HG03521 (cell line): ENCODE measurements around the gene UBE2D2.
A peak's percentile ranks its signal among the peaks of the same experiment; 100 is the strongest.

Experiments used
- ATAC-seq: cut with Tn5 transposase; IDR thresholded peaks from one replicate; pipeline ENCODE4 v1.9.1; 2021; ENCODE audit warnings: mild to moderate bottlenecking, moderate library complexity; ENCODE audit not compliant: unreplicated experiment

The UBE2D2 gene

DNA sequence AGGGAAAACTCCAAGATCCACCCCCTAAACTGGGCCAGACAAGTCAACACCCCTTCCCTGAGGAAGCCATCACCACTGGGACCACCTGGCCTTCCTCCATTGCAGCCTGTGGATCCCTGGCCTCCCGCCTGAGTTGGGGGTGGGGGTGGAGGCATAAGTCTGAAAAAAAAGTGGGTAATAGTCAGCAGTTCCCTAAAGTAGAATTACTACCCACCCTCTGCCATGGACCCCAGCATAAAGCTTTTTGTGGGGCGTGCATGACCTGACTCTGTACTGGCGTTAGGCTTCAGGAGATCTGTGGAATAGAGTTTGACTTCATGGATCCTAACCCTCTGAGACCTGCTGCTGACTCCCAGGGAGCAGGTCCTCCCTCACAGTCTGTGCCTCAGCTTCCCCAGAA is 85.0 kb downstream of the UBE2D2 start:
- ATAC-seq = no peak

DNA sequence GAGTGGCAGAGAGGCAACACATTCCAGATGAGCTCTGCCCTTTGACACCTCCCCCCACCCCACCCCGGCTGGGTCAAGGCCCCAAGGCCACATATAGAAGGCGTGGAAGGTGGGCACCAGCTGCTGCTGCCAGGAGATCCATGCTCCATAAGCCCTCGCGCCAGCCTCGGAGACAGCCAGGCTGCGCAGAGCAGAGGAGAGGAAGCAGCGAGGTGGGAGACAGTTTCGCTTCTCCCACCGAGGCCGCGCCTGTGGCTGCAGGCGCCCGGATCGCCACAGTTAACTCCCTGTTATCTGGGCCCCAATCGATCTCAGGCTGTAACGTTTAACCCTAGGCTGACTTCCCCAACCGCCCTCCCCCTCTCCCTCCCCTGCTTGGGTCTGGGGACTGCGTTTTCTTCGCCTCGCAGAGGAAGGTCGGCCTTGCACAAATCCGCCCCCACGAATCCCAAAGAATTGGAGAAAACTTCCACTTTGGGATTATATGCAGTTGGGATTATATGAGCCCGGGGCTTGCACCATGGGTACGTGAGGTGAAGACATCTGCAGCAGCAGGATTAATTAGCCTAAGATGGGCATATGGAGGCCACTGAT is 85.9 kb downstream of the UBE2D2 start:
- no peak for ATAC-seq

DNA sequence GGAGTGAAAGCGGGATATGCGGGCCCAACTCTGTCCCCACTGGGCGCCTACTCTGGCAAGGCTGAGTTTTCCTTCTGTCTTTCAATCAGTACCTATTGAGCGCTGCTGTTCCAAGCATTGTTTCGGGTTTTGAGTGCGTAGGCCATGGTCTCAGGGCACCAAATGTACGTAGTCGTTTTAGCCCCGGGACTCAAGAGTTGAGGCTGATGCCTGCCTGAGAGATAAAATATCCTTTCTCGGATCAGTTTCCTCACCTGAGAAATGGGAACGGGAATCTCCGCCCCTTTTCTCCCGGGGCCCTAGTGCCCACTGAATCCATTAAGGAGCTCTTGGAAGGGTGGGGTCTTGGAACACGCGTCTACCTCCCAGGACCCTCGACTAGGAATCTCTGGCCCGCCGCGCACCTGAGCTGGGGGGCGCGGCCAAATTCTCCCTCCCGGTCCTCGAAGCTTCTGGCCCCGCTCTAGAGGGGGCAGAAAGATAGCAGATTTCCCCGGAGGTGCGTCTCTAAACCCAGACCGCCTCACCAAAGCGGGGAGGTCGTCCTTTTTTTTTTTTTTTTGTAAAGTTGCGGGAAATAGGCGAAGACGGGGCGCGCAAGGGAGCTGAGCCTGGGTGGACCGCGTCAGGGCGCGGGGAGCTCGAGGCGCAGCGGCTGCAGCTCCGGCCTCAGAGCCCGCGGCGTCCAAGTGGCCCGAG is 86.5 kb downstream of the UBE2D2 start:
- no peak for ATAC-seq

DNA sequence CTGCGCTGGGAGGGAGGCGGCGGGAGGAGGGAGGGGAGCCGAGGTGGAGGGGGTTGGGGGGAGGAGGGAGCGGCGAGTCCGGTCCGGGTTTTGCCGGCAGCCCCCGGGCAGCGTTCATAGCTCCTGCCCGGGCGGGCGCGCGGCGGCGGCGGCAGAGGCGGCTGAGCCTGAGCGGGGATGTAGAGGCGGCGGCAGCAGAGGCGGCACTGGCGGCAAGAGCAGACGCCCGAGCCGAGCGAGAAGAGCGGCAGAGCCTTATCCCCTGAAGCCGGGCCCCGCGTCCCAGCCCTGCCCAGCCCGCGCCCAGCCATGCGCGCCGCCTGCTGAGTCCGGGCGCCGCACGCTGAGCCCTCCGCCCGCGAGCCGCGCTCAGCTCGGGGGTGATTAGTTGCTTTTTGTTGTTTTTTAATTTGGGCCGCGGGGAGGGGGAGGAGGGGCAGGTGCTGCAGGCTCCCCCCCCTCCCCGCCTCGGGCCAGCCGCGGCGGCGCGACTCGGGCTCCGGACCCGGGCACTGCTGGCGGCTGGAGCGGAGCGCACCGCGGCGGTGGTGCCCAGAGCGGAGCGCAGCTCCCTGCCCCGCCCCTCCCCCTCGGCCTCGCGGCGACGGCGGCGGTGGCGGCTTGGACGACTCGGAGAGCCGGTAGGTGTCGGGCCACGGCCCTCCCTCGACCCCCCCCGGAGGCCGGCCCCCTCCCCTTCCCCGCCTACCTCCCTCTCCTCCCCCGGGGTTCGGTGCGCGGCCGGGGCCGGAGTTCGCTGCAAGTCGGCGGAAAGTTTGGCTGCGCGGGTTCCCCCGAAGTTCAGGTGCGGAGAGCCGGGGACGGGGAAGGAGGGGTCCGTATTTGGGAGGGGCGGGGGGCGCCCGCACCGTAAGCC is 87.3 kb downstream of the UBE2D2 start, which contains the start of gene CXXC5:
CXXC5 (plus strand) TSS at position 145 of the 877 bp plus-strand sequence. CDS start 32,175 bp downstream, outside the sequence.
- ATAC-seq = peak; percentile 24

DNA sequence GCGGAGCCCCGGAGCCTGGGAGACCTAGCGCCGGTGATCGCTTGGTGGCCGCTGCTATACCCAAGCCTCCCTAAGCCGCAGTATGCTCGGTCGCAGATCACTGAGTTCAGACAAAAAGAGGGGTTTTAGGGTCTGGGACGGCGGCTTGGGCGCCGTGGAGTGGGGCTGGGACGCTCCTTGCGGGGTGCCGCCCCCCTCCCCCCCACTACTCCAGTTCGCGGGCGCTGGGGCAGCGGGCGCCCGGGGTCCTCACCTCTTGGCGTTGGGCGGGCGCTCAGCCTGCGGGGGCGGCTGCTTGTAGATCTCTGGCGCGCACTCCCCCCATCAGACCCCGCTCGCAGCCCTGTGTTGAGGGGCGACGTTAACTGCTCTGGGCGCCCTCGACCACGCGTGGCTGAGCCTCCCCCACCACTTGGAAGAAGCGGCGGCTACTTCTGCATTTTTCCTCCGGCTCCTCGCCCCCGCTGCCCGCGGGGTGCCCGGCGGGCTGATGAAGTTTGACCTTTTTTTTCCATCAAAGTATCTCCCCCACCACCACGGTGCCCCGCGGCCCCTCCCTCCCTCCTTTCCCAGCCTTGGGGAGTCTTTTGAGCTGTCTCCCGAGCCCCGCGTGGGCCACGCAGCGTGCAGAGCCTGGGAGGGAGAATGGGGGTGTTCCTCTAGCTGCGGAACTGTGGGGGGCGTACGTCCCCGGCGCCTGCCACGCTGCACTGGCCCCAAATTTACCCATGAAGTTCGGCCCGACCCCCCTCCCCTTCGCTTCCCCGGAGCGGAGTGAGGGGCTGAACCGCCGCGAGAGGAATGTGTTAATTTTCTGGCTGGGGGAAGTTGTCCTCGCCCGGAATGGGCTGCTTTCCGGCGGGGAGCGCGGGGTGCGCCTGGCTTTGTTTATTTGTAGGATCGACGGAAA is 88.2 kb downstream of the UBE2D2 start:
- ATAC-seq = no peak

DNA sequence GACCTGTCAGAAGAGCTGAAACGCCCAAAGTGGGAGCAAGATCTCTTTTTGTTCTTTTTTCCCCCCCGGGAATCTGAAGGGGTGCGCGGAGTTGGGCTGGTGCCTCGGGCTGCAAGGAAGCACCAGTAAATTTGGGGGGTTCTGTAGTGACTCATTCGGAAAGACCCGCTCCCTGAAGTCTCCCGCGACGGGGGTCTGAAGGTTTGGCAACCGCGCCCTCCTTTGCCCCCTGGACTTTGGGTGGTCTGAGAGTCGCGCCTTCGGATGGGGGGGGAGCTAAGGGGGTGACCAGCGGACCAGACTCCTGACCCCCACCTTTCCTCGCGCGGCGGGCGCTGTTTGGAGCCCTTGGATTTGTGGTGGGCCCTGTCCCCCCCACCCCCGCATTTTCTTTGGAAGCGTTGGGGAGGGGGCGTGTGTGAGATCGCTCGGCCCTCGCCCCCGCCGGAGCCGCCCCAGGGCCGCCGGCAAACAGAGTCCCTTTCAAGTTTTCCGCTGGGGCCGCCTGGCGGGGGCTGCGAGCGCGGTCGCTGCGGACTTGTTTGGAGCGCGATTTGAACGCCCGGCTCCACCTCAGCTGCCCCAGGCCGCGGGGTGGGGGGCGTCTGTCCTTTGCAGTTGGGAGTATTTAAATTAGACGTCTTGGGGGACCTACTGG is 89.0 kb downstream of the UBE2D2 start:
- ATAC-seq = no peak

DNA sequence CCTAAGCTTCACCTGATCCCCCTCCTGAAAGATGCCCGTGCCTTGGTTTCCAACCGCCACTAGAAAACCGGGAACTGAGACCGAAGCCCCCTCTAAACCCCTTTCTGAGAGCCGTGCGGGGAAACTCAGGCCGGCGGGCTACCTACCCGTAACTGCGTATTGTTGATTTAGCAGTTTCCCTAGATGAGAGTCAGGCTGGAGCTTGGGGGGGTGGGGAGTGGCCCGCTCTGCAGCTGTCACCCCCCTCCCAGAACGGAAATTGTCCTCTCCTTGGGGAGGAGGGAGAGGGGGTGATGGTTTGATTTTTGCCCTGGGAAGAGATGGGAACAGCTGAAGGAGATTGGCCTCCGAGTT is 89.5 kb downstream of the UBE2D2 start:
- ATAC-seq = no peak

DNA sequence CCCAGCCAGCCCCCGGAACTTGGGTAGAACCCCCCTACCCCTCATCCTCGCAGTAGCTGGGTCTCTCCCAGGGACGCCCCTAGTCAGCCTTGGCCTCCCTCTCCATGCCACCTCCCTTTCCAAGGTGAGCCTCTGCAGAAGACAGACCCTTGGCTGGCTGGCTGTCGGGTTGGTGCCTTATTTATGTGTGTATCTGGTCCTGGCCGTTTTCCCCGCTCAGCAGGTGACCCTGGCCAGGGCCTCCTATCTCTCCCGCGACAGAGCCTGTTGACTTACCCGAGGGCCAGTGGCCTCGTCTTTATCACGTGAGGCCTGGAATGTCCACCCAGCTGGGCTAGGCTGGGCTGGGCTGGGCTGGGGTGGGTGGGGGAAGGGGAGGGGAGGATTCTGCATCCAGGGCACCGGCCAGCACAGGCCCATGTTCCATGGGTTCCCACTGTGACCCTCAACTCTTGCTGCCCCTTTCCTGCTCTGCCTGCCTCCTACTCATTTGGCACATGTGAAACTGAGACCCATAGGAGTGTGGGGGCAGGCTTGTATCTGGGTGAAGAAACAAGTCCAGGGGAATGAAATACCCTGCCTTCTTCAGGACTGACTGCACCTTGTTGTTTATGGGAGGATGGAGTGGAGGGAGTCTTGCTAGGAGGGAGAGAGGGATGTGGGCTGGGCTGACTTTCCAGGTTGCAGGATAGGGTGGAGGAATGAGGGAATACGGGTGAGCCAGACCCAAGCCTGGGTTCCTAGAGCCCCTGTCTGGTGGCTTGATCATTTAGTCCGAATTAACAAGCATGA is 90.1 kb downstream of the UBE2D2 start:
- no peak for ATAC-seq

DNA sequence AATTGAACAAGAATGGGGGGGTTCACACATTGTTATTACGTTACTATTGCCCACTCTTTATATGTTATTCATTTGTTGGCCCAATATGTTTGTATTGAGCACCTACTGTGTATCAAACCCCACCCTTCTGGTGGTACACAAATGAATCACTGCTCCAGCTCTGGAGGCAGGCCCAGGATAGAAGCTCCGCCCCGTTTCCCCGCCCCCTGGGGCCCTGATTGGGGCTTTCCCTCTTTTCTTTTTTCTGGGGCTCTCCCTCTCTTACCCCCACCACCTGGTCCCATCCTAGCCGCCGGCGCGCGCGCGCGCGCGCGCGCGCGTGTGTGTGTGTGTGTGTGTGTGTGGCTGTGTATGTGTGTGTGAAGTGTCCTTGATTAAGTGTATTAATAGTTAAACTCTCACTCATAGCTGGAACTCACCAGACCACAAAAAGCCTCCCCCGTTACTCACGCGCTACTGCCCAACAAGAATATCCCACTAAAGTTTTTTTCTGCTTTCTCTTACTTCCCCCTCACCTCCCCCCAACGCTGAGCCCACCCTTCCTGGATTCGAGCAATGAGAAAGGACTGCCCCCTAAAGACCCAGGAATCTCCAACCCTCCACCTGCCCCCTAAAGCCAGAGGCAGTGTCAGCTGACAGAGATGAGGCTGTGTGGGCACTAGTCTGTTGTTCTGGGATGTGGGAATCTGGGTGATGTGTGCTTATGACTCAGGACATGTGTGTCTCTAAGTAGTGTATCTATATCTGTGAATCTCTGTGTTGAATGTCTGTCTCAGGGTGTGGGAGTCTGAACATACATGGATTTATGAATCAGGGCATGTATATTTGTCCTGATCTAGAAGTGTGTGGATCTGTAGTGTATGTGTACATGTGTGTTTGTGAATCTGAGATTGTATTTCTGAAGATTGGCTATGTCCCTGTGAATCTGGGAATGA is 91.0 kb downstream of the UBE2D2 start:
- peak; percentile 43 for ATAC-seq

DNA sequence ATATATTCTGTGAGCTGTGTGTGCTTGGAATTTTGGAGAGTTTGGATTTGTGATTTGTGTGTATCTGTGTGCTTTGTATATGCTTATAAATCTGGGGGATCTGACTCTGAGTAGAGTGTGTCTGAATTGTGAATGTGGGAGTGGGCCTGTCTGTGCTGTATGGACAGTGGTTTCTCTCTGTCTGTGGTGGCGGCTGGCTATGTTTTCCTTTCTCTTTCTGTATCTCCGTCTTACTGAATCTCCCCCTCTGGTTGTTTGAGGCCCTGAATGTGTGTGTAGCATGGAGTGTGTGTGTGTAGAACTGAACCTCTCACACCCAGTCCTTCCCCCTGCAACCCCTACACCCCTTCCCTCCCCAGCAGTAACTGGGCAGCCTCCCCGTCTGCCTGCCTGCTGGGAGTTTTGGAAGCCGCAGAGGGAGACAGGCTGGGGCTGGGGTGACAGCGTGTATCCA is 91.7 kb downstream of the UBE2D2 start:
- peak; percentile 28 for ATAC-seq

DNA sequence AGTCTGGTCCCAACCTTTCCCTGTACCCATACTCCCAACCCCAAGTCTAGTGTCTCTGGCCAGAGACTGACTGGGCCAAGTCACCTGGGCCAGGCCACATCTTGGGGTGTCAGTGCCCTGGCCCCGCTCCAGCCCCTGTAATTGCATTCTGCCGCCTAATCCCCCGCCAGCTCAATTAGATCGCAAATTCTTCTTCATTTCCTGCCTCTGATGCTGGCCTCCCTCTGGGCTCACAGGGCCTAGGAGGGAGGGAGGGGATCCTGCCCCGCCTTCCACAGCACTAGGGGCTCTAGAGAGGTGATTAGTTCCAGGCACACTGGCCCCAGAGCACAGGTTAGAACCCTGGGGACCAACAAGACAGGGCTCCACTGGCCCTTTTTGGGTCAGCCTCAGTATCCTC is 92.5 kb downstream of the UBE2D2 start:
- ATAC-seq = no peak

DNA sequence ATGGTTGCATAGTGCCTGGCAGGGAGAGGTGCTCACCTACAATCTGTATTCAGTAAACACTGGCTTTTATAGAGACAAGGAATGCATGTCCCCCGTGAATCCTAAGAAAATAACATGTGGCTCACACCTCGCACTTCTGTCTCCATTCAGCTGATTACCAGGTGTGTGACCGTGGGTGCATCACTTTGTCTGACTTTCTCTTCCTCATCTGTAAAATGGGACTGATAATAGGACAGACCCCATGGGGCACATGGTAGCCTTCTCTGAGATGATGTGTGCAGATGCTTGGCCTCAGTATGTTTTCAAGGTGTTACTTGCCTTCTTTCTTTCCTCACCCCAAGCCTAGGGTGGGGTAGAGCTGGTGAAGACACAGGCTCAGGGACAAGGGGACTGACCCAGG is 93.3 kb downstream of the UBE2D2 start:
- no peak for ATAC-seq

DNA sequence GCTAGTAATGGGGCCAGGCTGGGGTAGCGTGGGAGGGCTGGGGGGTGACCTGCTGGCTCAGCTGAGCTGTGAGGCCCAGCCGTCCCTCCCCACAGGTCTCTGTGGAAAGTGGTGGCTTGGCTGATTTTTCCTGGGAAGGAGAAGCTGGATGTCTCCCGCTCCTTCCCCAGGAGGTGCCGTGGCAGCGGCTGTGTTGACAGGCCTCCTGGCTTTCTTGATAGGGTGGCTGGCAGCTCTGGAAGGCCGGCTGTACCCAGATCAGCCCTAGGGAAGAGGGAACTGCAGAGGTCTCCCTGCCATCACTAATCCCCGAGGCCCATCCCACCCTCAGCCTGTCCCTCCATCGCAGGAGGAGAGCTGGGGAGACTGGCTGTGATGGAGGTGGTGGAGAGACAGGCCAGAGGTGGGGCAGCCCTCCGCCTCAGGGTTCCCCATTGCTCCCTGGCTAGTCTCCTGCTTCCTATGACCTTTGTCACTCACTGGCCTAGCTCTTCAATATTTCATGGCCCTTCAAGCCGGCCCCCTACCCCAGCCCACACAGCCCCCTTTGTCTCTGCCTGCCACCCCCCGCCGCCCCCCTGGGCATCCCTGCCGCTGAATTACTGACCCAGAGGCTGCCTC is 93.8 kb downstream of the UBE2D2 start:
- no peak for ATAC-seq

DNA sequence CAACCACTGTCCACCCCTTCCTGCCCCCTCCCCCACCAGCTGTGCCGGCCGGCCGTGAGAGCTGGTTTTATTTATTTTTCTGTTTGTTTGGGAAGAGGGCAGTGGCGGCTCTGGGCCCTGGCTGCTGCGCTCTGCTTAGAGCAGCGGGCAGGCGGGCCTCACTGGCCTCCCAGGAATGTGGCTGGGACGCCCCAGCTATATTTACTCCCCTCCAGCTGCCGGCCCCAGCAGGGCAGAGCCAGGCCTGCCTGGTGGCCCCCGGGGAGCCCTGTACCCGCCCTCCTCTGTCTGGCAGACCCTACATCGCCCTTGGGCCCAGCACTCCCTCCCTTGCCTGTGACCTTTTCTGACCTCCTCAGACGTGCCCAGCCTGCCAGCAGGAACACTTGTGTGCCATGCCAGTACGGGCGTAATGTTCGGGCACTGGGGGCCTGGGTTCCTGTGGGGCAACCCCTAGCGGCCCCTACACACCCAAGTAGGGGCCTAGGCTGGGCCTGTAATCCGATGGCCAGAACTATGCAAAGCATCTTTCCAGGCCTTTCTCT is 94.7 kb downstream of the UBE2D2 start:
- no peak for ATAC-seq

DNA sequence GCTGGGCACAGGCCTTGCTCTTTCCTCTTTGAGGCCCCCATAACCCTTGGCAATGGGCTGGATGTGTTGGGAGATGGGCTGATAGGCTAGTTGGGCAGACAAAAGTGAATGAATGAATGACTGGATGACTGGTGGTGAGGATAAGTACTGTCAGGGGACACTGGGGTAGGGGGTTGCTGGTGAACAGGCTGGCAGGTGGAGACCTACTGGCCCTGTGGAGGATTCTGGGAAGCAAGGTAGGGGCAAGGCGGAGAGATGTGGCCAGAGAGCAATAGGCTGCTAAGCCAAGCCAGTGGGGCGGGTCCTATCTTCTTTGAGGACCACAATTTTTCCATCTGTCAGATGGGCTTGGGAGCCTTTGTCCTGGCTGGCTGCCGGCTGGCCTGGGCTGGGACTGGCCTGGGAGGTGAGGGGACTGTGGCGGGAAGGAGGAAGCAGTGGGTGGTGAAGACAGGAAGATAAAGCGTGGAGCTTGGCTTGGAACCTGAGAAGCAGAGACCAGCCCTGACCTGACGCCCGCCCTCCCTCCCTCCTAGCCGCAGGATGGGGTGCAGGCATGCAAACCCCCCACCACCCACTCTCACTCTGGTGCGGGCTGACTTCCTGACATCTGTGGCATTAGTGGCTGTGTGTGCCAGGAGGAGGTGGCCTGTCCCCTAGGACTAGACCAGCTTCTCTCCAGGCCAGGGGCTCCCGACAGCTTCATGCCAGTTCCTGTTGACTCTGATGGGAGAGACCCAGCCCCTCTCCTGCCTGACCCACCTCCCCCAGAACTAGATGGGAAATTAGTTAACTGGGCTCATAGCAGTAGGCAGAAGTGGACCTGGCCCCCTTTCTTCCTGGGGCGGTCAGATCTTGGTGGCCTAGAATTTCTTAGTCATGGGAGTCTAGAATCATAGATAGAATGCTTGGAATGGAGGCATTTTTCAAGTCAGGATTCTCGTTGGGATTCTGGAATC is 96.5 kb downstream of the UBE2D2 start:
- ATAC-seq = no peak

DNA sequence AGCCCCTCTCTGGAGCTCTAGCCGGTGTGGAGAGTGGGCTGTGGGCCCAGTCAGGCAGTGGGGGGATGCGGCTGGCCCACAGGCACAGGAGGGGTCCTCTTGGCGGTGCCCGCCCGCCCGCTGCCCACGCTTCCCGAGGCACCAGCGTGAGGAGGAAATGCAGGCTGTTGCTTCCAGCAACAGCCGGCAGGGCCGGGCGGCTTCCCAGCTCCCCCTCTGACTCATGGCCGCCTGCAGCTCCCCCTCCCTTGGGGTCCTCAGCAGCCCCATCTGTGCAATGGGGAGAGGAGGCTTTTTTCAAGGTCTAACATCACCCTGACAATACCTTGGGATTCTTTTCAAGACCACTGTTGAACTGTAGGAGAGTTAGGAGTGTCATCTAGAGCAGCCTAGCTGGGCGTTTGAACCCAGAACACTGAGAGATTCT is 97.4 kb downstream of the UBE2D2 start:
- no peak for ATAC-seq
